ENCODE measurements around the gene GUCA2B.
A peak's percentile ranks its signal among the peaks of the same experiment; 100 is the strongest.

GUCA2B gene

DNA sequence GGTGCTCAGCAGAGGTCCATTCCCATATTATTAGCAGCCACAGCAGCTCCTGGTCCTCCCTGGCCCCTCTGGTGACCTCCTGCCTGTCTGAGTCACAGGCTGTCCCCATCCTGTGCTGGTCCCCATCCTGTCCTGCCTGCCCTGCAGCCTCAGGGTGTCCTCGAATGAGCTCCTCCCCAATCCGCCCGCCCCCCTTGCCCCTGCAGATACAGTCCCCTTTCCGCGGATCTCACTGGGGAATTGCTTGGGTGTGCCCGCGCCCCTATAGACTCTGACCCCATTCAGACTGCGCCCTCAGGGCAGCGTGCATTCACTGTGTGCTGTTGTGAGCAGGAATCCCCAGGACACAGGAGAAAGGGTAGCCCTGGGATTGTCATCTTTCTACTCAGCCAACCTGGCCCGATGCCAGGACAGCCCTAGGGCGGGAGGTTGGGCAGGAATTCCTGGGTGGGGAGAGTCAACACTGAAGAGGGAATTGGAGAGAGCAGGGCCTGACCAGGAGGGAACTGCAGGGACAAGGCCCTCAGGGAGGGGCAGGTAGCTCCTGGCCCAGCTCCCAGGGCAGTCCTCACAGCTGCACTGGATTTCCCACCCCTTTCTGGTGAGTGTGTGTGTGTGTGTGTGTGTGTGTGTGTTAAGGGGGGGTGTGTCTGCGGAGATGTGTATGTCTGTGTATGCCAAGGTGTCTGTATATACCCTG lies 12.5 kb downstream of the GUCA2B start:
- DNase-seq (ENCODE audit: low read depth in 2 of 2, low spot score in 1 of 2): no peak

DNA sequence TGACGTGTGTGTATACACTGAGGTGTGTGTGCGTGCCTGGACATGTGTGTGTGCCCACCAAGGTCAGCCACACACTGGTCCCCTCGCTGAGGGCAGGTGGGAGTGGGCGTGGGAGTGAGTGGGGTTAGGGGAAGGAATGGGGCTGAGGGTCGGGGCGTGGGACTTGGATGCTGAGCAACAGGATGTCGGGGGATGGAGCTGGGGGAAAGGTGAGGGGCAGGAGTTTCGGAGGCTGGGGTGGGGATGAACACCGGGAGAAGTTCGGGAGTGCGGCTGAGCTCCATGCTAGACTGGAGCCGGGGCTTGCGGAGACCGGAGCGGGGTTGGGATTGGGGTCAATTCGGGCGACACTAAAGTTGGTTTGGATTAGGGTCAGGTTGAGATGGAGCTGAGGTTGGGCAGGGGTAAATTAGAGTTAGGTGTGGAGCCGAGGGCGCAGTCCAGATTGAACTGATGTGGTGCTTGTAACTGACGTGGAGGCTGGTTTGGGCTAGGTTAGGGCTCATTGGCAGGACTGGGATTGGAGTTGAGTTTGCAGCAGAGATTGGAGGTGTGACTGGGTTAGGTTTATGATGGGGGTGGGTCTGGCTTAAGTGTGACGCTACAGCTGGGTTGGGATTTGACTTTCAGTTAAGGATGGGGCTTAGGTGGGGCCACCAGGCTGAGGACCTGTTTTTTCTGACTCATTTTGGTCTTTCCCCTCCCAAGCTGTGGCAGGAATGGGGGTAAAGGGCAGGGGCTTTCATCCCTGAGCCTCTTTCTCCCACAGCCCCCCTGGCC lies 14.6 kb downstream of the GUCA2B start:
- DNase-seq (ENCODE audit: low read depth in 2 of 2, low spot score in 1 of 2): no peak

DNA sequence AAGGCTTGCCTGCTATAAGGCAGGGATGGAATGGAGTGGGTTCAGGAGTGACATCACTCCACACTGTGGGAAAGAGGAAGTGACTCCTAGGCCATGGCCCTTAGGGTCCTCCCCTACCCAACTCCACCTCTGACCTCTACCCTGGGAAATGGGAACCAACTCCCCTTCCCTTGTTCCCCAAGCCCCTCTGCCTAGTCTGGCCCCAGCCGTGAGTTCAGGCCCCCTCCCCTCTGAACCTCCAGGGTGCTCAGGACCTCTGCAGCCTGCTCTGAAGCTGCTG lies 15.1 kb downstream of the GUCA2B start:
- DNase-seq (ENCODE audit: low read depth in 2 of 2, low spot score in 1 of 2): no peak

DNA sequence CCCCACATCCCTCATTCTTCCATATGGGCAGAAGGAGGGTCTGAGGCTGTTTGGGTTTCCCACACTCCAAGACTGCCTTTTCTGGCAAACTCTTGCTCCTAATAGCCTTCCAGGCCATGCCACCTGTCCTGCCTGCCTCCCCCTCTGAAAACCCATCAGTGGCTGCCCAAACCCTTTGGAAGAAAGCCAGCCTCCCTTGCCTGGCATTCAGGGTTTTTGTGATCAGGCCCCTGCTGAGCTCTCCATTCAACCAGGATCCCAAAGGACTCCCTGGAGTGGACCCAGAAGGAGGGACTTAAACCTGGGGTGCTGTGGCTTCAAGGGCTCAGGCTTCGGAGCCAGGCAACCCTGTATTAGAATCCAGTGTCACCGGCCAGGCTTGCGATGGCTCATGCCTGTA lies 15.6 kb downstream of the GUCA2B start:
- DNase-seq (ENCODE audit: low read depth in 2 of 2, low spot score in 1 of 2): no peak

- no peak for DNase-seq (ENCODE audit: low read depth in 2 of 2, low spot score in 1 of 2)
Measured at GRCh38 chr1:42170779-42171621, 17.8 kb downstream of the GUCA2B start.

DNA sequence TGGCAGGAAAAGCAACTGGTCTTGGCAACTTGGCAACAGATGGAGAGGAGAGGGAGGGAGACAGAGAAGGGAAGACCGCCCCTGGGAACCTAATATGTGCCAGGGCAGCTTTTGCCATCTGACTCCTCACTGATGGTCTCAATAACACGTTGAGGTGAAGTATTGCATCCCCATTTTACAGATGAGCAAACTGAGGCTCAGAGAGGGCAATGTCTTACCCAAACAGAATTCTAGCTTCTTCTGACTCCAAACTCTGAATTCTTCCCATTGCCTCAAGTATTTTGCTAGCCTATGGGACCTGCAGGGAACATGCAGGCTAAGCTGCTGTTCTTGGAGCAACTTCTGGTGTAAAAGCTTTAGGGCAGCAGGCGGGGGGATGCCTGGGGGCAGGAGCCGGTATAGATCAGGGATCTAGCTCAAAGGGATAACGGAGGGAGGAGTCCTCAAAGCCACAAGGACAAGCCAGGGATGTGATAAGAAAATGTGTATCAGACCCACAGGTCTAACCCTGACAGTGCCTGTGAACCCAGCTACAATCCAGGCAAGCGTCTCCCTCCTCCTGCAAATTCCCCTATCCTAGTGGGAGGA lies 18.6 kb downstream of the GUCA2B start:
- DNase-seq (ENCODE audit: low read depth in 2 of 2, low spot score in 1 of 2): no peak

GRCh38 chr1:42172381-42173133 lies 19.3 kb downstream of the GUCA2B start:
- DNase-seq (ENCODE audit: low read depth in 2 of 2, low spot score in 1 of 2): no peak

GRCh38 chr1:42173155-42173933 lies 20.1 kb downstream of the GUCA2B start:
- DNase-seq (ENCODE audit: low read depth in 2 of 2, low spot score in 1 of 2): peak; percentile 45 to 52

GRCh38 chr1:42173961-42174735 lies 20.9 kb downstream of the GUCA2B start:
- DNase-seq (ENCODE audit: low read depth in 2 of 2, low spot score in 1 of 2): no peak

DNA sequence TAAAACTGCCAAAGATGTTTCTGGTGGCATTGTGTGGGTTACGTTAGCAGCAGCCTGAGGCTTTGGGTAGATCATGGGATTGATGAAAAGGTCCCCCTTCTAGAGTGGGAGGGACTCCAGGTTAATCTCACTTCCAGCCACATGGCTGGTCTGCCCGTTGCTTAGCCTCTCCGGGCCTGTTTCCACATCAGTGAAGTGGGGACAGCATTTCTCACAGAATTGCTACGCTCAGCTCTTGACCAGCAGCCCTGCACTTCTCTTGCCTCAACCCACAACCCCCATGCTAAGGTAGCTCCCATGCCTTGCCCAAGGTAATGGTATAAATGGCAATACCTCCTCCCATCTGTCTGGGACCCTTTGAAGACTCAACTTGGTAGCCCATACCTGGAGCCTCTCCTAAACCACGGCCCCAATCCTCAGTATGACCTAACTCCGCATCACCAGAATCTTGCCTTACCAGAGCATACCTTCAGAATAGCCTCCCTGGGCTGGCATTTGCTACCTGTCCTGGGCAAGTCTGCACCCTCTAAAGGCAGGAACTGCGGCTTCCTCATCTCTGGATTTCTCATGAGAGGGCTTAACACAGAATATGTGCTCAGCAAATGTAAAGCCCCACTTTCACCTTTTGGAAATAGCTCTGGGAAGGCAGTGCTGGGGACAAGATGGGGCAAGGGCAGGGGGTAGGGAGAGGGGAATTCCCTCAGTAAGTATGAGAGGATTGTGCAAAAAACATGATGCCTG lies 22.3 kb downstream of the GUCA2B start:
- DNase-seq (ENCODE audit: low read depth in 2 of 2, low spot score in 1 of 2): no peak

DNA sequence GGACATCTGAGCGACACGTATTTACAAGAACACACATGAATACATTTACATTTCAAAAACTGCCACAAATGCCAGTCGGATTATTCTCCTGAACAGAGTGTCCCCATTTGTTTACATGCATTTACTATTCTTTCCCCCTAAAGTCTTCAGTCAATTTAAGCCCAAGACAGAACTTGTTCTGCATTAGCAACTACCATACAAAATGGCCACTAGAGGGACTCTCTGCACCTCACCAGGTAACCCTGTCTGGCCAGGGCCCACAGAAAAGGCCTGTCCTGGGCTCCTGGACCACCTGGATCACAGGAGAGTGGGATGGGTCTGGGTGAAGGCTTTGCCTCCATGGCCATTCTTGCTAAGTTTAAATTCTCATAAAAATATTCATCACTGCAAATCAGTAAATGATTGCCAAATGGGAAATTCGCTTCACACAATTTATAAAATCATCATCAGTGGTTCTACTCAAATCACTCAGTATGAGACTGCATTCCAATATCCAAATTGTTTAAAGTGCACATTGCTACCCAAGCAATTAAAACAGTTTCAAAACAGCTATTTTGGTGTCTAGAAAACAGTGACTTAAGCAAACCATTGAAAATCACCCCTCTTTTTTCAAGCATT lies 23.8 kb downstream of the GUCA2B start:
- no peak for DNase-seq (ENCODE audit: low read depth in 2 of 2, low spot score in 1 of 2)

DNA sequence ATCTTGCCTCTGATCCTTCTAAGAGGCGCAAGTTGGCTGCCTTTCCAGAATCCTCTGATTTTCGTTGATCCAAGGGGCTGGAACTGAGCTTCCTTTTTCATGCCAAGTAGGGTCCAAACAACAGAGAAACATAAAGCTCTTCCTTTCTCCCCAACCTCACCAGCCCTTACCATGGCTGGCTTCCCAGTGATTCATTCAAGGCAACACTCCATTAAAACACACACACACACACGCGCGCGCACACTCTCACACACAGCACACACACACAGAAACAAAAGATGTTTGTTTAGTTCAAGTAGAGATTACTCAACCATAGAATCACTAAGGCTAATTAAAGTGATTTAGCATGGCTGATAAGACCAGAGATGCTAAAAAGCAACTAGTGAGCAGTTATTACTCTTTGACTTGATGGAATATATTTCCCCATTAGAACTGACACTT lies 24.4 kb downstream of the GUCA2B start:
- no peak for DNase-seq (ENCODE audit: low read depth in 2 of 2, low spot score in 1 of 2)

GRCh38 chr1:42178249-42178648 lies 25.0 kb downstream of the GUCA2B start:
- no peak for DNase-seq (ENCODE audit: low read depth in 2 of 2, low spot score in 1 of 2)

GRCh38 chr1:42179275-42179674 lies 26.1 kb downstream of the GUCA2B start:
- no peak for DNase-seq (ENCODE audit: low read depth in 2 of 2, low spot score in 1 of 2)

GRCh38 chr1:42179900-42180329 lies 26.7 kb downstream of the GUCA2B start:
- no peak for DNase-seq (ENCODE audit: low read depth in 2 of 2, low spot score in 1 of 2)

GRCh38 chr1:42181687-42182086 lies 28.5 kb downstream of the GUCA2B start:
- no peak for DNase-seq (ENCODE audit: low read depth in 2 of 2, low spot score in 1 of 2)

DNA sequence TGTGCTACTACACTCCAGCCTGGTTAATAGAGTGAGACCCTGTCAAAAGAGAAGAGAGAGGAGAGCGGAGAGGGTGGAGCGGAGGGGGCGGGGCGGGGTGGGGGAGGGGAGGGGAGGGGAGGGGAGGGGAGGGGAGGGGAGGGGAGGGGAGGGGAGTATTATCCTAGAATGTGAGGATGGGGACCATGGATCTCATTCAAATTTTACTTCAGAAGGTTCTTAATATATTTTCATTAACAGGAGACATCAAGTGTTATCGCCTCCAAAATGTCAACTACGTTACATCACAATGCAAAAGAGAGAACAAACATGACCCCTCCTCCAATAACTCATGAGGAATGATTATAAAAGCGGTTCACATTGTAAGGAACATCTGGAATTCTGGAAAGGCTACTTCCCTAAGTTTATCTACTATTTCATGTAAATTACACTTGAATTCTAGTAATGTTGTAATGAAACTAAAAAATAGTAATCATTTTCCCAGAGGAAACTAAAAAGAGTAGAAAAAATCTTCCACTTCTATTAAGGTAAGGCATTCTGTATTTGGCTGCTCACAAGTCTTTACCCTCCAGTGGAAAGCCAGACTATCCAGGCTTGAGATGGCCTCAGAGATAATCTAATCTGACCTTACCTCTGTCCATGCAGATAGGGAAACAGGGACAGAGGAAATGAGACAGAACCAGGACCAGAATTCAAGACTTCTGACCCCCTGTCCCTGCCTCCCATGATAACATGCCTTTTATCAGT lies 30.2 kb downstream of the GUCA2B start:
- DNase-seq (ENCODE audit: low read depth in 2 of 2, low spot score in 1 of 2): no peak

GRCh38 chr1:42183957-42184268 lies 30.7 kb downstream of the GUCA2B start:
- no peak for DNase-seq (ENCODE audit: low read depth in 2 of 2, low spot score in 1 of 2)
